A673 (cell line): Measurements from ENCODE around the gene SPTBN2.

Source experiments
- CTCF ChIP-seq: fragments of 300-800, 200-600 bp; sonication (generic); conservative IDR thresholded peaks from 2 replicates; pipeline ENCODE4 v1.5.1; 2017; ENCODE audit warnings: low read depth, mild to moderate bottlenecking, antibody characterized with exemption, low read length, moderate library complexity, mixed read lengths
- EZH2 ChIP-seq: fragments of 200-600 bp; sonication (generic); IDR thresholded peaks from 2 replicates; pipeline ENCODE4 v1.6.1; 2017; ENCODE audit warnings: borderline replicate concordance, low read depth, mild to moderate bottlenecking, mixed read lengths, antibody characterized with exemption, low read length; ENCODE audit not compliant: poor library complexity, severe bottlenecking

- TF ChIP-seq CTCF = no peak
- no peak for TF ChIP-seq EZH2
Observed at GRCh38 chr11:66725114-66725513, 3.9 kb downstream of the SPTBN2 start.
